ENCODE measurements around the gene AOC1. TPM values are rescaled to one million over a fixed set of nuclear protein-coding genes. Genes with fewer than 3 reads are reported as not detected.

The AOC1 gene
- polyA plus RNA-seq, 2 of the 4 experiments (the other 2 are of a cell fraction) = not detected

- Histone ChIP-seq H3K4me2 (no peak overlapping the region), H3K27ac (no peak overlapping the region), H3K4me3 (no peak overlapping the region), H3K4me1 (no peaks in the 10 kb centered on the region), H3K9me3 (peaks cover 11% of the 10 kb centered on the region; the same call in 1 of the 3 replicates)
- ChIA-PET CTCF (interaction anchor here (0.7 to 1.4 kb wide), 3 partner anchors 72 to 160 kb away, joined by 3 to 4 read pairs (median 3); no protein-coding TSS in a partner anchor), POLR2A (no interaction called here)
- DNase-seq (ENCODE audit: low read depth in 1 of 2, low spot score in 1 of 2) (no peak), FAIRE-seq (no peak), ATAC-seq (no peak)
- no peak for TF ChIP-seq KDM1A (IDR thresholded peaks at IDR 0.05; ENCODE audit: low read depth)
- TF ChIP-seq, protein P1, sequence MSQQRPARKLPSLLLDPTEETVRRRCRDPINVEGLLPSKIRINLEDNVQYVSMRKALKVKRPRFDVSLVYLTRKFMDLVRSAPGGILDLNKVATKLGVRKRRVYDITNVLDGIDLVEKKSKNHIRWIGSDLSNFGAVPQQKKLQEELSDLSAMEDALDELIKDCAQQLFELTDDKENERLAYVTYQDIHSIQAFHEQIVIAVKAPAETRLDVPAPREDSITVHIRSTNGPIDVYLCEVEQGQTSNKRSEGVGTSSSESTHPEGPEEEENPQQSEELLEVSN (IDR thresholded peaks at IDR 0.05; ENCODE audit: borderline replicate concordance, low read depth) = no peak
- TF ChIP-seq CBX8 (IDR thresholded peaks at IDR 0.05) = no peak
- no peak for TF ChIP-seq EHMT2 (IDR thresholded peaks at IDR 0.05; ENCODE audit: low read depth)
- no peak for TF ChIP-seq NFE2L2 (conservative IDR thresholded peaks at IDR 0.05; ENCODE audit: low read length)
- no peak for TF ChIP-seq JUNB (IDR thresholded peaks at IDR 0.05)
- no peak for TF ChIP-seq MAZ (IDR thresholded peaks at IDR 0.05; ENCODE audit: borderline replicate concordance, low read depth, low read length)
- TF ChIP-seq NPAS2 (CRISPR knock-in tag; IDR thresholded peaks at IDR 0.05; ENCODE audit: borderline replicate concordance) = no peak
- TF ChIP-seq HOXB5 (CRISPR knock-in tag; IDR thresholded peaks at IDR 0.05) = no peak
- TF ChIP-seq BCL3 (IDR thresholded peaks at IDR 0.05) = no peak
- no peak for TF ChIP-seq FOSL2 (IDR thresholded peaks at IDR 0.05)
- no peak for TF ChIP-seq FOSL2 (CRISPR knock-in tag; IDR thresholded peaks at IDR 0.05)
- TF ChIP-seq EP300 (IDR thresholded peaks at IDR 0.05) = no peak
- TF ChIP-seq RAD21 (conservative IDR thresholded peaks at IDR 0.05 in 1 of 2, IDR thresholded peaks at IDR 0.05 in 1 of 2) = no peak
- TF ChIP-seq, protein P2, sequence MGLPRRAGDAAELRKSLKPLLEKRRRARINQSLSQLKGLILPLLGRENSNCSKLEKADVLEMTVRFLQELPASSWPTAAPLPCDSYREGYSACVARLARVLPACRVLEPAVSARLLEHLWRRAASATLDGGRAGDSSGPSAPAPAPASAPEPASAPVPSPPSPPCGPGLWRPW (IDR thresholded peaks at IDR 0.05) = no peak
- no peak for TF ChIP-seq CEBPB (IDR thresholded peaks at IDR 0.05)
- no peak for TF ChIP-seq CHD2 (IDR thresholded peaks at IDR 0.05; ENCODE audit: low read length, partially characterized antibody)
- 37% methylated on average over 2 of the region's 2 CpGs for WGBS (ENCODE audit: missing lambda C conversion rate)
Observed at GRCh38 chr7:150890853-150891584, 38.7 kb downstream of the AOC1 start.

DNA sequence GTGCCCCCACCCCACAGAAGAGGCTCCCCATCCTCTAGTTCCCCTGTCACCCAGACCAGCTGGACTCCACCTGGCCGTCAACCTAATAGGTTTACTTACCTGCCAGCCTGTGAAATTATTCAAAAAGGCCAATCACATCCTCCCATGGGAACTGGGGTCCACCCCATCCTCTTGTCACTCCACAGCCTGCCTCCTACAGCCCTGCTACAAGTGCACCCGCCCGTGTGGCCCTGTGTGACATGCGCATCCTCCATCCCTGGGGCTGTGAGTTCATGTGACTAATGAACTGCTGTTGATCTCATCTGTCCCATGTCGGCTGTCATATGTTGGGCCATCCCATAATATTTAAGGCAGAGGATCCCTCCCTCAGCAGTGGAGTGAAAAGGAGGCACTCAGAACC, 39.4 kb downstream of the AOC1 start:
- CTCF ChIA-PET = interaction anchor here (1.2 to 1.4 kb wide), 2 partner anchors 71 to 95 kb away, joined by 3 read pairs; no protein-coding TSS in a partner anchor
- no peak for FAIRE-seq
- WGBS (ENCODE audit: missing lambda C conversion rate) = 33% methylated on average over 5 of the region's 5 CpGs
- POLR2A ChIA-PET = no interaction called here
- TF ChIP-seq NR3C1 (IDR thresholded peaks at IDR 0.05) (no peak), KDM5A (IDR thresholded peaks at IDR 0.05) (no peak), GATA3 (IDR thresholded peaks at IDR 0.05; ENCODE audit: borderline replicate concordance) (no peak), CHD4 (IDR thresholded peaks at IDR 0.05; ENCODE audit: borderline replicate concordance) (no peak), EP300 (IDR thresholded peaks at IDR 0.05) (no peak), SREBF2 (IDR thresholded peaks at IDR 0.05) (no peak), REST (IDR thresholded peaks at IDR 0.05) (no peak), CBX8 (IDR thresholded peaks at IDR 0.05) (no peak), BCL3 (IDR thresholded peaks at IDR 0.05) (no peak), POLR2AphosphoS2 (conservative IDR thresholded peaks at IDR 0.05; ENCODE audit: low read length) (no peak), HDAC2 (IDR thresholded peaks at IDR 0.05) (no peak), ZC3H11A (IDR thresholded peaks at IDR 0.05) (no peak)
- Histone ChIP-seq H3K9me3 (peaks cover 11% of the 10 kb centered on the region; the same call in 1 of the 3 replicates), H3K4me1 (no peaks in the 10 kb centered on the region), H3K27ac (no peak overlapping the region), H3K4me2 (no peak overlapping the region), H3K4me3 (no peak overlapping the region)
- DNase-seq (ENCODE audit: low read depth in 1 of 2, low spot score in 1 of 2) = no peak
- no peak for ATAC-seq

Data from A549 (cell line).